Esophagus squamous epithelium (tissue), 5 donors: ENCODE measurements around the gene PANX1. TPM values are rescaled to one million over a fixed set of nuclear protein-coding genes. Genes with fewer than 3 reads are reported as not detected.

Experiments used
- DNase-seq: peaks from one replicate; lab custom pipeline; 2025; lab: John Stamatoyannopoulos, UW
- H3K27ac ChIP-seq, 4 donors: fragments of 200-600 bp; sonication (generic); one replicate each; pipeline ENCODE4 v1.5.1; 2016 to 2019; ENCODE audit warnings: mild to moderate bottlenecking in 1 of 4
- H3K27me3 ChIP-seq, 4 donors: fragments of 200-600 bp; sonication (generic); 1 replicate in 3 of 4; 2 replicates in 1 of 4; pipeline versions ENCODE4 v1.5.1 to v1.6.0; 2017 to 2021; ENCODE audit warnings: antibody characterized with exemption in 1 of 4
- H3K36me3 ChIP-seq, 3 donors: fragments of 200-600 bp; sonication (generic); one replicate each; pipeline ENCODE4 v1.5.1; 2016 to 2019
- H3K4me1 ChIP-seq, 3 donors: fragments of 200-600 bp; sonication (generic); one replicate each; pipeline ENCODE4 v1.5.1; 2017 to 2019
- H3K4me3 ChIP-seq, 4 donors: fragments of 200-600 bp; sonication (generic); 1 replicate in 3 of 4; 2 replicates in 1 of 4; pipeline ENCODE4 v1.5.1; 2016 to 2019; ENCODE audit warnings: mild to moderate bottlenecking in 2 of 4, moderate library complexity in 1 of 4
- H3K9me3 ChIP-seq, 3 donors: fragments of 200-600 bp; sonication (generic); one replicate each; pipeline ENCODE4 v1.5.1; 2016 to 2019
- CTCF ChIP-seq, 6 experiments: fragments of 450-650 bp in 4 of 6; fragments of 200-600 bp in 2 of 6; sonication (generic) in 2 of 6; IDR thresholded peaks; one replicate each; pipeline ENCODE4 v1.5.1; 2016 to 2019; ENCODE audit warnings: antibody characterized with exemption in 6 of 6, mild to moderate bottlenecking in 4 of 6, moderate library complexity in 4 of 6
- POLR2A ChIP-seq, 4 donors: fragments of 450-650 bp; IDR thresholded peaks; one replicate each; pipeline ENCODE4 v1.6.1; 2017; ENCODE audit warnings: antibody characterized with exemption in 4 of 4, mild to moderate bottlenecking in 4 of 4, moderate library complexity in 3 of 4
- WGBS, 2 donors: methylation state at CpG; one replicate each; pipeline ENCODE4 v1.1.5; 2018; 5-methylcytosine and 5-hydroxymethylcytosine counted together
- intact Hi-C: fragments of 100-400 bp; cut with DNase I; formaldehyde crosslinking; loops from one replicate; pipeline ENCODE4 v1.15.0; 2022
- total RNA-seq, 4 donors: library from RNA; depleted of rRNA; stranded (reverse); fragments of >200 nt; gene quantifications; one replicate each; pipeline ENCODE4 v1.1.0, GENCODE V29; 2016
- donor health status: DM: yes; HTN: yes; CAD: no.

PANX1 gene
- total RNA-seq, 4 donors from 2014 or later, result 8.4 to 36.2 (median 17.4) TPM

- Histone ChIP-seq H3K4me3 (no peak overlapping the region), H3K9me3 (no peaks in the 10 kb centered on the region), H3K4me1 (peaks cover 0 to 13% (median 0%) of the 10 kb centered on the region in 3 donors), H3K27me3 (no peaks in the 10 kb centered on the region), H3K27ac (no peak overlapping the region), H3K36me3 (peaks cover 0 to 27% (median 0%) of the 10 kb centered on the region in 3 donors)
- intact Hi-C loops, result no loop called here
- no peak for DNase-seq
- TF ChIP-seq CTCF (IDR thresholded peaks at IDR 0.05), result no peak
- TF ChIP-seq POLR2A (IDR thresholded peaks at IDR 0.05), result no peak
- WGBS, 2 donors, result 35 to 43% methylated on average over 2 of the region's 2 CpGs
Observed at GRCh38 chr11:94175535-94175934, 46.9 kb downstream of the PANX1 start.

- peaks cover 0 to 43% (median 8%) of the 10 kb centered on the region in 3 donors for H3K36me3 ChIP-seq
- no peak overlapping the region for H3K27ac ChIP-seq
- intact Hi-C loops, result no loop called here
- no peak for TF ChIP-seq POLR2A (IDR thresholded peaks at IDR 0.05)
- no peak overlapping the region for H3K4me3 ChIP-seq
- H3K27me3 ChIP-seq, result no peaks in the 10 kb centered on the region
- WGBS, 2 donors, result 96 to 99% methylated on average over 8 to 10 of the region's 11 CpGs
- H3K9me3 ChIP-seq, result no peaks in the 10 kb centered on the region
- no peak for DNase-seq
- peaks cover 0 to 13% (median 0%) of the 10 kb centered on the region in 3 donors for H3K4me1 ChIP-seq
Observed at GRCh38 chr11:94178331-94178730, 49.7 kb downstream of the PANX1 start.

GRCh38 chr11:94179696-94180095, 51.1 kb downstream of the PANX1 start:
- no peak overlapping the region for H3K4me3 ChIP-seq
- no peak for DNase-seq
- intact Hi-C loops, result no loop called here
- no peak overlapping the region for H3K27ac ChIP-seq
- H3K4me1 ChIP-seq, result peaks cover 0 to 12% (median 0%) of the 10 kb centered on the region in 3 donors
- no peaks in the 10 kb centered on the region for H3K27me3 ChIP-seq
- H3K36me3 ChIP-seq, result peaks cover 0 to 43% (median 8%) of the 10 kb centered on the region in 3 donors
- no peak for TF ChIP-seq POLR2A (IDR thresholded peaks at IDR 0.05)
- no peak for TF ChIP-seq CTCF (IDR thresholded peaks at IDR 0.05)
- 93% methylated on average over 12 of the region's 12 CpGs for WGBS, 2 donors
- no peaks in the 10 kb centered on the region for H3K9me3 ChIP-seq

GRCh38 chr11:94181526-94181925, 52.9 kb downstream of the PANX1 start:
- intact Hi-C loops, result no loop called here
- no peak for DNase-seq
- peaks cover 0 to 52% (median 8%) of the 10 kb centered on the region in 3 donors for H3K36me3 ChIP-seq
- no peaks in the 10 kb centered on the region for H3K27me3 ChIP-seq
- H3K4me3 ChIP-seq, result no peak overlapping the region
- TF ChIP-seq POLR2A (IDR thresholded peaks at IDR 0.05) (no peak), CTCF (IDR thresholded peaks at IDR 0.05) (no peak)
- H3K4me1 ChIP-seq, result no peaks in the 10 kb centered on the region
- no peak overlapping the region for H3K27ac ChIP-seq
- 75 to 83% methylated on average over 5 of the region's 5 CpGs for WGBS, 2 donors
- H3K9me3 ChIP-seq, result no peaks in the 10 kb centered on the region

GRCh38 chr11:94181943-94182342, 53.3 kb downstream of the PANX1 start:
- Histone ChIP-seq H3K9me3 (no peaks in the 10 kb centered on the region), H3K4me3 (no peak overlapping the region), H3K27me3 (no peaks in the 10 kb centered on the region), H3K27ac (no peak overlapping the region), H3K4me1 (no peaks in the 10 kb centered on the region), H3K36me3 (peaks cover 0 to 52% (median 8%) of the 10 kb centered on the region in 3 donors)
- DNase-seq, result no peak
- intact Hi-C loops, result no loop called here
- no peak for TF ChIP-seq CTCF (IDR thresholded peaks at IDR 0.05)
- no peak for TF ChIP-seq POLR2A (IDR thresholded peaks at IDR 0.05)
- 59 to 63% methylated on average over 2 of the region's 2 CpGs for WGBS, 2 donors
